Erythroblast (primary cell): ENCODE results near the gene CMSS1.

Source experiments
- GATA1 ChIP-seq: IDR thresholded peaks from 2 replicates; pipeline ENCODE4 v1.6.1; 2011; ENCODE audit warnings: low read depth, mild to moderate bottlenecking, control low read depth, low read length, moderate library complexity
- POLR2A ChIP-seq: IDR thresholded peaks from 2 replicates; pipeline ENCODE4 v1.6.1; 2011; ENCODE audit warnings: mild to moderate bottlenecking, low read length

DNA sequence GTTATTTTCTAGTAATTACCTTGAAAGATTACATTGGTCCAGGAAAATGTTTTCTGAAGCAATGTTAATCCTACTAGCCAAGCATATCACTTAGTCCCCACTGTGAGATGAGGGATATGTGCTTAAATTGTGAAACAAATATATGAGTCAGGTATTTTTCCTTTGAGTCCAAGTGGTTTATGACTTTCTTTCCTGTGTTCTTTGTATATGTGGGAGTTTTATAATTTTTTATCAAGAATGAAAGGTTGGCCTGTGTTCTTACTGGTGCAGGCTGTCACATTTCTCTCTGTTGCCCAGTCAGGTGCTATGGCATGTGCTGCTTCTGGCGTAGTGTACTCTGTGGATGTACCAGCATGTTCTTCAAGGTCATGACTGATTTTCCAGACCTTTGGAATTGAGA, 147.4 kb downstream of the CMSS1 start:
- TF ChIP-seq POLR2A (no peak), GATA1 (no peak)
